Upper lobe of left lung (tissue), 6 donors: ENCODE measurements around the gene SKA3. TPM values are rescaled to one million over a fixed set of nuclear protein-coding genes. Genes with fewer than 3 reads are reported as not detected.
"Not testable (repeated sequence)": the region's sequence is repeated elsewhere in the genome, so short reads cannot be mapped to it uniquely, and the experiment has no call there.

ENCODE experiments used
- ATAC-seq, 2 donors: fragments of 200-7000 bp; cut with Tn5 transposase; one replicate each; pipeline ENCODE4 v1.9.1; 2022; ENCODE audit warnings: mild to moderate bottlenecking in 2 of 2, moderate library complexity in 2 of 2; ENCODE audit not compliant: low FRiP score in 2 of 2
- DNase-seq, 2 donors: peaks; one replicate each; pipeline ENCODE4 v3.0.0-alpha.2; 2019 to 2020
- H3K27ac ChIP-seq, 4 donors: fragments of 200-600 bp; sonication (generic); one replicate each; pipeline ENCODE4 v1.5.1; 2016 to 2019
- H3K27me3 ChIP-seq, 4 donors: fragments of 200-600 bp; sonication (generic); one replicate each; pipeline ENCODE4 v1.5.1; 2017 to 2019
- H3K36me3 ChIP-seq, 4 donors: fragments of 200-600 bp; sonication (generic); one replicate each; pipeline ENCODE4 v1.5.1; 2016 to 2019
- H3K4me1 ChIP-seq, 4 donors: fragments of 200-600 bp; sonication (generic); one replicate each; pipeline ENCODE4 v1.5.1; 2018 to 2019
- H3K4me3 ChIP-seq, 4 donors: fragments of 200-600 bp; sonication (generic); one replicate each; pipeline ENCODE4 v1.5.1; 2017 to 2019; ENCODE audit warnings: mild to moderate bottlenecking in 2 of 4, moderate library complexity in 1 of 4
- H3K9me3 ChIP-seq, 4 donors: fragments of 200-600 bp; sonication (generic); one replicate each; pipeline ENCODE4 v1.5.1; 2018 to 2019
- CTCF ChIP-seq, 6 experiments: fragments of 450-650 bp in 4 of 6; fragments of 200-600 bp in 2 of 6; sonication (generic) in 2 of 6; IDR thresholded peaks; one replicate each; pipeline ENCODE4 v1.5.1; 2016 to 2019; ENCODE audit warnings: antibody characterized with exemption in 6 of 6
- EP300 ChIP-seq, 4 donors: sonication (generic); formaldehyde crosslinking; IDR thresholded peaks; one replicate each; pipeline ENCODE4 v1.5.1; 2017; ENCODE audit warnings: antibody characterized with exemption in 4 of 4, control low read depth in 2 of 4
- POLR2A ChIP-seq, 4 donors: fragments of 450-650 bp; IDR thresholded peaks; one replicate each; pipeline ENCODE4 v1.5.1; 2016 to 2017; ENCODE audit warnings: antibody characterized with exemption in 4 of 4, mild to moderate bottlenecking in 2 of 4
- POLR2AphosphoS5 ChIP-seq, 2 donors: sonication (generic); formaldehyde crosslinking; IDR thresholded peaks; one replicate each; pipeline ENCODE4 v1.5.1; 2017; ENCODE audit warnings: antibody characterized with exemption in 2 of 2
- WGBS, 2 donors: methylation state at CpG; one replicate each; pipeline ENCODE4 v1.1.5; 2017 to 2018; 5-methylcytosine and 5-hydroxymethylcytosine counted together
- total RNA-seq, 6 donors: library from RNA; depleted of rRNA in 4 of 6; stranded (reverse); fragments of >200 nt in 4 of 6; gene quantifications; one replicate each; pipeline versions ENCODE4 v1.1.0 to v1.2.1, GENCODE V29; 2016 to 2021
- donor health status: DM: no; HTN: no; CAD: no; lungs with moderate emphysema.
- donor health status: DM: no; HTN: yes; CAD: no; lungs with severe emphysema.

SKA3 gene
- total RNA-seq, 6 donors from 2014 or later: 1.0 to 3.0 (median 1.4) TPM; not detected in 1

- no peaks in the 10 kb centered on the region for H3K36me3 ChIP-seq
- H3K27ac ChIP-seq: no peak overlapping the region
- H3K27me3 ChIP-seq: no peaks in the 10 kb centered on the region
- H3K4me1 ChIP-seq: no peaks in the 10 kb centered on the region
- WGBS, 2 donors: 61 to 75% methylated on average over 2 to 3 of the region's 3 CpGs
- ATAC-seq (no peak), DNase-seq (no peak)
- H3K4me3 ChIP-seq: no peak overlapping the region
- TF ChIP-seq POLR2A (IDR thresholded peaks at IDR 0.05): no peak
- TF ChIP-seq EP300 (IDR thresholded peaks at IDR 0.05): no peak
- no peak for TF ChIP-seq CTCF (IDR thresholded peaks at IDR 0.05)
- H3K9me3 ChIP-seq: no peaks in the 10 kb centered on the region
Measured at GRCh38 chr13:21202767-21203531, 26.6 kb upstream of the SKA3 start.

- not testable (repeated sequence) for H3K4me3 ChIP-seq, H3K4me1 ChIP-seq, H3K27ac ChIP-seq, H3K9me3 ChIP-seq, H3K36me3 ChIP-seq, ATAC-seq, H3K27me3 ChIP-seq, DNase-seq
Measured at GRCh38 chr13:21201456-21202190, 25.3 kb upstream of the SKA3 start.

- H3K4me3 ChIP-seq, ATAC-seq, H3K36me3 ChIP-seq, H3K4me1 ChIP-seq, H3K27me3 ChIP-seq, DNase-seq, H3K27ac ChIP-seq, H3K9me3 ChIP-seq: not testable (repeated sequence)
- 57 to 65% methylated on average over 1 to 3 of the region's 4 CpGs for WGBS, 2 donors
Measured at GRCh38 chr13:21198391-21198790, 22.0 kb upstream of the SKA3 start.

- ATAC-seq: peak in 1 of 2 donors; percentile 19
- not testable (repeated sequence) for H3K9me3 ChIP-seq, H3K27ac ChIP-seq, DNase-seq, H3K4me1 ChIP-seq, H3K27me3 ChIP-seq, H3K4me3 ChIP-seq, H3K36me3 ChIP-seq
- WGBS, 2 donors: 81 to 85% methylated on average over 9 of the region's 9 CpGs
Measured at GRCh38 chr13:21197606-21198225, 21.4 kb upstream of the SKA3 start.

- DNase-seq, H3K27me3 ChIP-seq, H3K4me1 ChIP-seq, H3K4me3 ChIP-seq, H3K27ac ChIP-seq, H3K9me3 ChIP-seq, ATAC-seq, H3K36me3 ChIP-seq: not testable (repeated sequence)
- 77 to 78% methylated on average over 2 of the region's 2 CpGs for WGBS, 2 donors
Measured at GRCh38 chr13:21194756-21195155, 18.4 kb upstream of the SKA3 start.

- DNase-seq, H3K4me1 ChIP-seq, H3K9me3 ChIP-seq, H3K36me3 ChIP-seq, H3K4me3 ChIP-seq, ATAC-seq, H3K27ac ChIP-seq, H3K27me3 ChIP-seq: not testable (repeated sequence)
- WGBS, 2 donors: 100% methylated on average over 2 of the region's 35 CpGs; no CpG with 5 or more reads in 1 of the 2 donors
Measured at GRCh38 chr13:21186410-21186809, 10.1 kb upstream of the SKA3 start.

- no peak for DNase-seq
Measured at GRCh38 chr13:21181671-21182070, 5.3 kb upstream of the SKA3 start.

More at GRCh38 chr13:21181671-21182070, 5.3 kb upstream of the SKA3 start:
- WGBS, 2 donors: 87 to 96% methylated on average over 2 of the region's 2 CpGs
- H3K4me1 ChIP-seq: peaks cover 9 to 15% (median 11%) of the 10 kb centered on the region in 4 donors
- no peaks in the 10 kb centered on the region for H3K9me3 ChIP-seq
- no peak for ATAC-seq
- no peaks in the 10 kb centered on the region for H3K36me3 ChIP-seq
- TF ChIP-seq POLR2AphosphoS5 (IDR thresholded peaks at IDR 0.05): no peak
- no peak for TF ChIP-seq POLR2A (IDR thresholded peaks at IDR 0.05)
- TF ChIP-seq CTCF (IDR thresholded peaks at IDR 0.05): no peak
- TF ChIP-seq EP300 (IDR thresholded peaks at IDR 0.05): no peak
- H3K4me3 ChIP-seq: no peak overlapping the region
- no peak overlapping the region for H3K27ac ChIP-seq
- H3K27me3 ChIP-seq: no peaks in the 10 kb centered on the region
